Gastroesophageal sphincter (tissue), 4 donors: ENCODE results near the gene TMEM176B. TPM values are rescaled to one million over a fixed set of nuclear protein-coding genes. Genes with fewer than 3 reads are reported as not detected.

Source experiments
- ATAC-seq: fragments of 150-250 bp; one replicate; pipeline ENCODE4 v1.9.1; 2016; ENCODE audit warnings: mild to moderate bottlenecking, moderate library complexity
- H3K27ac ChIP-seq, 4 donors: fragments of 200-600 bp; sonication (generic) in 3 of 4; 1 replicate in 3 of 4; 2 replicates in 1 of 4; pipeline ENCODE4 v1.5.1; 2016 to 2019
- H3K27me3 ChIP-seq: fragments of 200-600 bp; sonication (generic); one replicate; pipeline ENCODE4 v1.5.1; 2019
- H3K36me3 ChIP-seq, 2 donors: fragments of 200-600 bp; sonication (generic); one replicate each; pipeline ENCODE4 v1.5.1; 2019; ENCODE audit warnings: control low read depth in 1 of 2
- H3K4me1 ChIP-seq, 3 donors: fragments of 200-600 bp; sonication (generic); 1 replicate in 2 of 3; 2 replicates in 1 of 3; pipeline ENCODE4 v1.5.1; 2016 to 2019; ENCODE audit warnings: control low read depth in 2 of 3
- H3K4me3 ChIP-seq, 2 donors: fragments of 200-600 bp; sonication (generic); one replicate each; pipeline ENCODE4 v1.5.1; 2019; ENCODE audit warnings: mild to moderate bottlenecking in 1 of 2, moderate library complexity in 1 of 2
- H3K9me3 ChIP-seq, 3 donors: fragments of 200-600 bp; sonication (generic); one replicate each; pipeline ENCODE4 v1.5.1; 2017 to 2019; ENCODE audit warnings: control low read depth in 2 of 3
- CTCF ChIP-seq, 4 experiments: fragments of 200-600 bp in 2 of 4; fragments of 450-650 bp in 2 of 4; sonication (generic) in 1 of 4; IDR thresholded peaks; one replicate each; pipeline ENCODE4 v1.5.1; 2017 to 2019; ENCODE audit warnings: antibody characterized with exemption in 4 of 4, mild to moderate bottlenecking in 2 of 4, moderate library complexity in 2 of 4
- EP300 ChIP-seq: sonication (generic); formaldehyde crosslinking; IDR thresholded peaks from one replicate; pipeline ENCODE4 v1.6.1; 2017; ENCODE audit warnings: antibody characterized with exemption, mild to moderate bottlenecking
- POLR2A ChIP-seq, 2 donors: fragments of 450-650 bp; IDR thresholded peaks; one replicate each; pipeline ENCODE4 v1.6.1; 2017; ENCODE audit warnings: antibody characterized with exemption in 2 of 2, mild to moderate bottlenecking in 2 of 2, moderate library complexity in 1 of 2
- POLR2AphosphoS5 ChIP-seq: sonication (generic); formaldehyde crosslinking; IDR thresholded peaks from one replicate; pipeline ENCODE4 v1.6.1; 2017; ENCODE audit warnings: antibody characterized with exemption
- WGBS, 2 donors: methylation state at CpG; one replicate each; pipeline ENCODE4 v1.1.5; 2018; ENCODE audit warnings: low coverage in 1 of 2; 5-methylcytosine and 5-hydroxymethylcytosine counted together
- total RNA-seq, 4 donors: library from RNA; depleted of rRNA; stranded (reverse); fragments of >200 nt; gene quantifications; one replicate each; pipeline ENCODE4 v1.1.0, GENCODE V29; 2016

Gene TMEM176B
- total RNA-seq, 4 donors from 2014 or later, result 18.2 to 69.3 (median 52.6) TPM

GRCh38 chr7:150823484-150824126, 23.4 kb upstream of the TMEM176B start:
- Histone ChIP-seq H3K27me3 (no peaks in the 10 kb centered on the region), H3K27ac (no peak overlapping the region), H3K4me1 (no peaks in the 10 kb centered on the region), H3K36me3 (no peaks in the 10 kb centered on the region), H3K4me3 (no peak overlapping the region), H3K9me3 (peaks cover 0 to 1% (median 0%) of the 10 kb centered on the region in 3 donors)
- no peak for ATAC-seq
- no peak for TF ChIP-seq EP300
- no peak for TF ChIP-seq CTCF (IDR thresholded peaks at IDR 0.05)
- no peak for TF ChIP-seq POLR2AphosphoS5
- TF ChIP-seq POLR2A (IDR thresholded peaks at IDR 0.05), result no peak
- WGBS, 2 donors, result 58 to 90% methylated on average over 8 to 10 of the region's 10 CpGs

- no peak overlapping the region for H3K27ac ChIP-seq
- no peaks in the 10 kb centered on the region for H3K36me3 ChIP-seq
- no peaks in the 10 kb centered on the region for H3K4me1 ChIP-seq
- no peak for ATAC-seq
- TF ChIP-seq EP300, result no peak
- TF ChIP-seq POLR2A (IDR thresholded peaks at IDR 0.05), result no peak
- TF ChIP-seq POLR2AphosphoS5, result no peak
- no peak for TF ChIP-seq CTCF (IDR thresholded peaks at IDR 0.05)
- no peak overlapping the region for H3K4me3 ChIP-seq
- H3K27me3 ChIP-seq, result no peaks in the 10 kb centered on the region
- peaks cover 0 to 1% (median 0%) of the 10 kb centered on the region in 3 donors for H3K9me3 ChIP-seq
- 79 to 83% methylated on average over 7 to 8 of the region's 8 CpGs for WGBS, 2 donors
These were observed 22.9 kb upstream of the TMEM176B start for GRCh38 chr7:150823043-150823442.

- Histone ChIP-seq H3K27me3 (peaks cover 4% of the 10 kb centered on the region), H3K36me3 (no peaks in the 10 kb centered on the region), H3K9me3 (peaks cover 0 to 16% (median 1%) of the 10 kb centered on the region in 3 donors), H3K27ac (no peak overlapping the region), H3K4me3 (no peak overlapping the region), H3K4me1 (no peaks in the 10 kb centered on the region)
- 60 to 71% methylated on average over 5 to 7 of the region's 7 CpGs for WGBS, 2 donors
- TF ChIP-seq POLR2A (IDR thresholded peaks at IDR 0.05), result no peak
- no peak for TF ChIP-seq CTCF (IDR thresholded peaks at IDR 0.05)
- no peak for TF ChIP-seq EP300
- no peak for TF ChIP-seq POLR2AphosphoS5
- ATAC-seq, result no peak
These were observed 20.5 kb upstream of the TMEM176B start for GRCh38 chr7:150820578-150821198.

DNA sequence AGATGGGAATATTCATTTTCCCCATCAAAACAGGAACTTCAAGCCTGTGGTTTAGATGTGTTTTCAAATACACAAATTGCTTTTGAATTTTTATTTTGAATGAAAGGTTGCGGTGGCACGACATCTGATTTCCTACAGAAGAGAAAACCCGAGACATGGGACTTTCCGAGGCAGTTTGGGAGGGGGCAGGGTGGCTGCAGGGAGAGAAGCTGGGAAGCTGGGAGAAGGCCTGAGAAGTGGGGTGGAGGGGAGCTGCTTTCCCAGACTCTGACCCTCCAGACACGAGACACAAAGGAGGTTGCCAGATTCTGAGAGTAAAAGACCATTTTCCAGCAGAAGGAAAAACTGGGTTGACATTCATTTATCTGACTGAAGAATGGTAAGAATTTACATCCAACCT, 20.0 kb upstream of the TMEM176B start:
- WGBS, 2 donors, result 32 to 47% methylated on average over 4 to 5 of the region's 5 CpGs
- Histone ChIP-seq H3K27ac (no peak overlapping the region), H3K27me3 (peaks cover 4% of the 10 kb centered on the region)

More for the DNA sequence above, 20.0 kb upstream of the TMEM176B start:
- H3K4me1 ChIP-seq, result no peaks in the 10 kb centered on the region
- no peak for ATAC-seq
- TF ChIP-seq POLR2A (IDR thresholded peaks at IDR 0.05), result no peak
- TF ChIP-seq CTCF (IDR thresholded peaks at IDR 0.05), result no peak
- TF ChIP-seq EP300, result no peak
- no peak for TF ChIP-seq POLR2AphosphoS5
- H3K4me3 ChIP-seq, result no peak overlapping the region
- no peaks in the 10 kb centered on the region for H3K36me3 ChIP-seq
- peaks cover 0 to 22% (median 1%) of the 10 kb centered on the region in 3 donors for H3K9me3 ChIP-seq
